ENCODE data around the gene MAST3.

DNA sequence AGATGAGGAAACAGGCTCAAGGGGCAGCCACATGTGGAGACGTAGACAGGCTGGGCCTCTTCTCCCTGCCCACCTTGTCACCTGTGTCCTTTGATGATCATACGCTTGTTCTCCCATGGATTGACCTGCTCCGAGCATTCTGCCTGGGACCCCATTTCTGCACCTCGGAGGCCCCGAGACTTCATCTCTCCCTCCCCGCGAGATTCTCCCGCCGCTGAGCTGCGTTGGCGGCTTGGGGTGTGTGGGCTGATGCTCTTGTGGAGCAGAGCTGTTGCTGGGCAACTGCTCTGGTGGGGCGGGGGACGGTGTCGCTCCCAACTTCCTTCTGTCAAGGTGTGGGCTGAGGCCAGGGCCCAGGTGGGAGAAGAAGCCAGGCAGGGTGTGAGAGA lies 22.1 kb downstream of the MAST3 start:
- TF ChIP-seq POLR2AphosphoS5 (IDR thresholded peaks at IDR 0.05; ENCODE audit: low read depth, low read length) (no peak), POLR2A (IDR thresholded peaks at IDR 0.05; ENCODE audit: low read depth, low read length) (no peak), SPI1 (IDR thresholded peaks at IDR 0.05; ENCODE audit: low read depth, low read length) (no peak), TAF1 (IDR thresholded peaks at IDR 0.05; ENCODE audit: low read depth, low read length) (no peak), POU2F2 (IDR thresholded peaks at IDR 0.05; ENCODE audit: low read depth, low read length) (no peak), PAX5 (IDR thresholded peaks at IDR 0.05; ENCODE audit: insufficient read depth, low read length, severe bottlenecking) (no peak)

Measured in GM12891 (cell line).